Motor neuron (in vitro differentiated cells): ENCODE results near the gene ARMC12. TPM values are rescaled to one million over a fixed set of nuclear protein-coding genes. Genes with fewer than 3 reads are reported as not detected.
A peak's percentile ranks its signal among the peaks of the same experiment; 100 is the strongest.

Source experiments
- ATAC-seq, 8 experiments: fragments of 200-7000 bp; cut with Tn5 transposase; replicated peaks in 6 of 8; 2 replicates each; pipeline ENCODE4 v1.8.0; 2021; ENCODE audit warnings: mild to moderate bottlenecking in 8 of 8, moderate library complexity in 8 of 8
- H3K27ac ChIP-seq, 2 donors: fragments of 250-450 bp; sonication (Bioruptor Pico); 2 replicates each; pipeline ENCODE4 v1.9.0; 2021; ENCODE audit warnings: antibody characterized with exemption in 2 of 2, mild to moderate bottlenecking in 2 of 2, moderate library complexity in 1 of 2
- H3K4me1 ChIP-seq, 2 donors: fragments of 250-450 bp; sonication (Bioruptor Pico); replicated peaks in 1 of 2; 2 replicates each; pipeline ENCODE4 v1.6.1; 2021; ENCODE audit warnings: antibody characterized with exemption in 2 of 2, mild to moderate bottlenecking in 2 of 2, moderate library complexity in 1 of 2
- H3K4me3 ChIP-seq, 5 donors: fragments of 250-450 bp; sonication (Bioruptor Pico); 2 replicates each; pipeline ENCODE4 v1.9.0; 2021; ENCODE audit warnings: antibody characterized with exemption in 5 of 5, mild to moderate bottlenecking in 5 of 5, moderate library complexity in 4 of 5
- WGBS, 10 experiments: fragments of 450-650 bp; shearing (Covaris generic); methylation state at CpG; one replicate each; pipeline ENCODE4 v1.0.0; 2022; 5-methylcytosine and 5-hydroxymethylcytosine counted together
- in situ Hi-C, 9 experiments: fragments of 400-800 bp; cut with MboI; loops; one replicate each; pipeline ENCODE4 v1.15.0; 2021; ENCODE audit warnings: low sequenced_read_pairs in 9 of 9, low pct_unique_long_range_greater_than_20kb in 2 of 9; ENCODE audit not compliant: unreplicated experiment in 9 of 9
- total RNA-seq, 8 experiments: library from RNA; unstranded; fragments of 300-600 nt; gene quantifications; 2 replicates each; pipeline versions ENCODE4 v1.2.3 to v1.2.4, GENCODE V29; 2022

ARMC12 gene
- total RNA-seq, 8 experiments from 2014 or later = 0.58 to 3.0 (median 1.2) TPM

DNA sequence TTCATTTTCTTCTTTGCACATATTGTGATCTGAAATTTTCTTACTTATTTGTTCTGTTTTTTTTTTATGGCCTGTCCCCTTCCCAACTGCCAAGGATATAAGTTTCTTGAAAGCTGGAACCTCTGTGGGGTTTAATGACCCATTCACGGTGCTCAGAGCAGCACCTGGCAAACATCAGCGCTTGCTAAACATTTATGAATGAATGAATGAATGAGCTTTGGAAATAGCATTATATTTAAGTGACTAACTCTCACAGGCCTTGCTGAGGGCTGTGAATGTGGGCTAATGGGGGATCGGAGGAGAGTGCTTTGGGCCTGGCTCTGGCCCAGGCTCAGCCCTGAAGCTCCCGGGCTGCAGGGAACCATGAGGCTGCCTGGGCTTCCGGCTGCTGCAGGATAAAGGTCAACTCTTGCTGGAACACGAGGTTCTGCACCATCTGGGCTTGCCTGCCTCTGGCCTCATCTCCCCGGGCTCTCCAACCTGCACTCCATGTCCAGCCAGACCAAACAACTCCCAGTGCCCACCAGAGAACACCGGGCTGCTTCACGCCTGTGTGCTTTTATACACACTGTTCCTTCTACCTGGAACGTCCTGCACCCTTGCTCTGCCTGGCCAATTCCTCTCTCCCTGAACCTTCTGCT lies 14.6 kb upstream of the ARMC12 start:
- H3K4me1 ChIP-seq = peaks cover 48 to 54% of the 10 kb centered on the region in 2 donors
- H3K27ac ChIP-seq = no peak overlapping the region
- ATAC-seq = no peak
- WGBS, 10 experiments = 63 to 100% (median 87%) methylated on average over 1 to 7 of the region's 10 CpGs; no CpG with 5 or more reads in 1 of the 10 experiments
- no peak overlapping the region for H3K4me3 ChIP-seq
- in situ Hi-C loops = no loop called here

DNA sequence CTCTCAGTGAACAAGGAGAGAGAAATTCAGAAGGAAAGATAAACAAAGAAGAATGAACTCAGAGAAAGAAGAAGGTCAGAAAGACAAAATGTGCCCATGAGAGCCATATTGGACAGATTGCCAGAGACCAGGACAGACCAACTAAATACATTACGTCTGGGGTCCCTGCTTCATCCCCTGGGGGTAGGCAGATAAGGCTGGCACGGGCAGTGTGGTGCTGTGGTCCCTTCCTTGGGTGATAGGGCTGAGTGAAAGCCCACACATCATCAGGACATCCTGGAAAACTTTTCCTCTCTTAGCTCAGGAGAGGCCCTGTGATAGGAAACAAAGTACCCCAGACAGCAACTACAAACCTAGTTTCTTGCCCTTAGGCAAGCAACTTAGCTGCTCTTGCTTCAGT lies 13.2 kb upstream of the ARMC12 start:
- H3K4me1 ChIP-seq = peaks cover 45 to 50% of the 10 kb centered on the region in 2 donors
- 17 to 100% (median 88%) methylated on average over 1 to 2 of the region's 2 CpGs; no CpG with 5 or more reads in 1 of the 10 experiments for WGBS, 10 experiments

DNA sequence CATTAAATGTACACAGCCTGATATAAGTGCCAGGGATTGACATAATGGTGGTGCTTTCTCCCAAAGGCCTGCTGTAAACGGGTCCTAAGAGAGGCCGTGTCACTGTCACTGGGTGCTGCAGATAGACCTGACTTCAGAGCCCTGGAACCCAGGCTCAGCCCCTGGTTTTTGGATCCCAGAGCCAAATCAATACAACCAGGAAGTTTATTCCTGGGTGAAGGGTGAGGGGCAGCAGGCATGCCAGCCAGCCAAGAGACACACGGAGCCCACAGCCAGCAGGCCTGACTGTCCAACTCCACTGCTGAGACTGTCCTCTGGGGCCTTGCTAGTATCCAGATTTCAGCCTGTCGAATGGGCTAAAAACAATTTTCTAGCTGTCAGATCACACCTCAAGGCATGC lies 12.8 kb upstream of the ARMC12 start:
- in situ Hi-C loops = no loop called here
- peaks cover 40 to 47% of the 10 kb centered on the region in 2 donors for H3K4me1 ChIP-seq

More for the DNA sequence above, 13.2 kb upstream of the ARMC12 start:
- H3K27ac ChIP-seq = no peak overlapping the region
- H3K4me3 ChIP-seq = no peak overlapping the region
- in situ Hi-C loops = no loop called here
- no peak for ATAC-seq

DNA sequence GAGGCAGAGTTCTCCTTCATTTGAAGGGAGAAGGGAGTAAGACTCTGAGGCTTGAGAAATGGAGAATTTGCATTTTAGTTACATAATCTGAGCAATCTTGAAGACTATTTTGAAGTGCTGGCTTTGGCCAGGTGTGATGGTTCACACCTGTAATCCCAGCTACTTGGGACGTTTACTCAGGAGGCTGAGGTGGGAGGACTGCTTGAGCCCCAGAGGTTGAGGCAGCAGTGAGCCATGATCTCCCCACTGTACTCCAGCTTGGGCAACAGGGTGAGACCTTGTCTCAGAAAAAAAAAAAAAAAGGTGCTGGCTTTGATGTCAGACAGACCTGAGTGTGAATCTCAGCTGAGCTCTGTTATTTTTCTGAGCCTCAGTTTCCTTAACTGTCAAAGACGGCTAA lies 12.4 kb upstream of the ARMC12 start:
- in situ Hi-C loops = no loop called here
- WGBS, 10 experiments = 60 to 83% (median 82%) methylated on average over 1 to 2 of the region's 2 CpGs; no CpG with 5 or more reads in 7 of the 10 experiments
- Histone ChIP-seq H3K27ac (no peak overlapping the region), H3K4me1 (peaks cover 36 to 43% of the 10 kb centered on the region in 2 donors), H3K4me3 (no peak overlapping the region)
- no peak for ATAC-seq

More for the DNA sequence above, 12.8 kb upstream of the ARMC12 start:
- 90 to 100% (median 97%) methylated on average over 1 to 4 of the region's 4 CpGs; no CpG with 5 or more reads in 4 of the 10 experiments for WGBS, 10 experiments
- no peak overlapping the region for H3K27ac ChIP-seq
- no peak overlapping the region for H3K4me3 ChIP-seq
- no peak for ATAC-seq

DNA sequence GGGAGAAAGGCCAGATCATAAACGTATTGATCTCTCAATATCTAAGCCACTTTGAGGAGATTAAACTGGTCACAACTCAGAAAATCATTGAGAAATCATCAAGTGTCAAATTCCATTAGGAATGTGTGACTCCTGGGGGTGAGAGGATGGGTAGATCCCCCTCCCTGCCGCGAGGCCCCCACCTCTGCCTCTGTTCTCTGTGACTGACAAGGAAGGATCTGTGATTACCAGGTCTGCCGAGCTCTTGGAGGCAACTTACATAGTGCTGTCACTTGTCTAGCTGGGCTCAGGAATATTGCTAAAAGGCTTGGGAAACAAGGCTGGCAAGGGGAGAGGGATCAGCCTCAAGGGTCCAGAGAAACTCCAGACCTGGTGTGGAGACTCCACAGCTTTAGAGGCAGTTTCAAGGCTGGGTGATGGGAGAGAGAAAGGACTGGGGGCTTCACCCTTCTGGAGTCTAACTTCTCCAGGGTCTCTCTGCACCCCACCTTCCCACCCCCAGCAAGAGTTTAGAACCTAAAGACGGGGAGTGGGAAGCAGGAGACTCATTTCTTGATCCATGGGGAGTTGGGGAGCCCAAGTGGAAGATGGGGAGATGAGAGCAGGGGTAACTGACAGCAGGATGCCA lies 11.6 kb upstream of the ARMC12 start:
- 35 to 100% (median 46%) methylated on average over 1 to 4 of the region's 5 CpGs; no CpG with 5 or more reads in 4 of the 10 experiments for WGBS, 10 experiments
- in situ Hi-C loops = loop anchor here in 5 of 9 experiments (25.0 kb wide), 3 partner anchors 138 to 413 kb away; partner anchors contain the start of gene PPARD (in 1 of the 5)
- no peak overlapping the region for H3K4me3 ChIP-seq
- H3K4me1 ChIP-seq = peaks cover 29 to 35% of the 10 kb centered on the region in 2 donors
- no peak for ATAC-seq
- H3K27ac ChIP-seq = no peak overlapping the region

DNA sequence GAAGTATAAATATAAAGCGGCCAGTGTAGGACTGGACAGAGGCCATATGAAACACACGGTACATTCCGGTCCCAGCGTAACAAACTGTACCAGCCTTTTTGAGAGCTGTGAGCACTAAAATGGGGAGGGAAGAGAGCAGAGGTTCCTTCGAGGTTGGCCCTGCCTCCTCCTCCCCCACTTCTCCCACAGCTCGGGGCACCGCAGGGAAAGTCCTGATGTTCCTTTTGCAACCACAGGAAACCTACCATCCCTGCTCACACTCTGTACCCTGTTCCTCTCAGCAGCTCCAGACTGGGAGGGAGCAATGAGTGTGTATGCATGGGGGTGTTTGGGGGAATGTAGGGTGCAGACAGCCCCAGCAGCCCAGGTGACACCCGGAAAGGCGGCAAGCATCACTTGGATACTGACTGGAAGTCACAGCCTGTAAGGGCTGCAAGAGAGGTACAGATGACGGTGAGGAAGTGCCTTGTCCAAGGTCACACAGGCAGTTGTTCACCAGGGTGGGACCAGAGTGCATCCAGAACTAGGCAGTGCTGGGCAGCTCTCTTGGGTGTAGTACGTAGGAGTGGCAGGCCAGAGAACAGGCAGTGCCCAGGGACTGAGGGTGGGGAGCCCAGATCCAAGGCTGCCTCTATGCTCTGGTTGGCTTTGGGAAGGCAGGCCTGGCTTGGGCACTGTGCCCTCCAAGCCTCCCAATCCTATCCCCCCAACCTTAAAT lies 11.0 kb upstream of the ARMC12 start:
- WGBS, 10 experiments = 50 to 100% (median 97%) methylated on average over 2 to 3 of the region's 11 CpGs; no CpG with 5 or more reads in 6 of the 10 experiments
- Histone ChIP-seq H3K27ac (peak overlapping the region; percentile 1 to 54), H3K4me3 (no peak overlapping the region), H3K4me1 (peaks cover 23 to 29% of the 10 kb centered on the region in 2 donors)
- ATAC-seq = peak in 2 of 8 experiments; percentile 24 to 28
- in situ Hi-C loops = loop anchor here in 5 of 9 experiments (25.0 kb wide), 3 partner anchors 139 to 414 kb away; partner anchors contain the start of gene PPARD (in 1 of the 5)

DNA sequence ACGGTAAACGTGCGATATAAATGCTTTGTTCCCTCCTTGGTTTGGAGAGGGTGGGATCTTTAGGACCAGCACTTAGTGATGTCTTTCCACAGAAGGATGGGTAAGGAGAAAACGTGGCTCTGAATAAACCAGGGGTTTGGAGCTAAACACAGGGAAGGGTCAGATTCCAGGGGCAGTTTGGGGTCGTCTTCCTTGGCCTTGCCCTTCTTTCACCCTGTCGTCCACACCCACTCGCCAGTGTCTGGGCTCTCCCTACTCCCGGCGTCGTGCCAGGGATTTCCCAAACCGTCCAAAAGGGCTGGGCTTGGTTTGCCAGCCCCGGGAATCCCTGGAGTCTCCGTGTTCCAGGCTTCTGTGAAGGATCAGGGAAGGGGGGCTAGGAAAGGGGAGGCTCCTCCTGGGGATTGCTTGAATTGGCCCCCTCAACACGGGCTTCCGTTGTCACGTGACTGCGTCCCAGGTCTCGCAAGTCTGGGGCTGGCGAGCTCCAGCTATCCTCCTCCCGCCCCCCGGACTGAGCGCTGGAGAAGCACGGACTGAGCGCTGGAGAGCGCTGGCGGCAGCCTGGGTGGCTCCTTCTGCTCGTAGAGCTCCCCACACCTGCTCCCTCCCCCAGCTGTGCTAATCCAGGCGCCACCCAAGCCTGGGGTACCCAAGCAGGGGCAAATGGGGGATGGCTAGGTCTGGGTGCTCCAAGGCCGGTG lies 9.4 kb upstream of the ARMC12 start:
- H3K4me3 ChIP-seq = peak overlapping the region; percentile 42 to 76 (median 53)
- H3K27ac ChIP-seq = peak overlapping the region; percentile 94 to 95
- ATAC-seq = peak; percentile 30 to 66 (median 58)
- in situ Hi-C loops = loop anchor here in 5 of 9 experiments (25.0 kb wide), 3 partner anchors 140 to 415 kb away; partner anchors contain the start of gene PPARD (in 1 of the 5)
- 0 to 28% (median 6%) methylated on average over 2 to 10 of the region's 29 CpGs; no CpG with 5 or more reads in 2 of the 10 experiments for WGBS, 10 experiments
- H3K4me1 ChIP-seq = peaks cover 22 to 28% of the 10 kb centered on the region in 2 donors

DNA sequence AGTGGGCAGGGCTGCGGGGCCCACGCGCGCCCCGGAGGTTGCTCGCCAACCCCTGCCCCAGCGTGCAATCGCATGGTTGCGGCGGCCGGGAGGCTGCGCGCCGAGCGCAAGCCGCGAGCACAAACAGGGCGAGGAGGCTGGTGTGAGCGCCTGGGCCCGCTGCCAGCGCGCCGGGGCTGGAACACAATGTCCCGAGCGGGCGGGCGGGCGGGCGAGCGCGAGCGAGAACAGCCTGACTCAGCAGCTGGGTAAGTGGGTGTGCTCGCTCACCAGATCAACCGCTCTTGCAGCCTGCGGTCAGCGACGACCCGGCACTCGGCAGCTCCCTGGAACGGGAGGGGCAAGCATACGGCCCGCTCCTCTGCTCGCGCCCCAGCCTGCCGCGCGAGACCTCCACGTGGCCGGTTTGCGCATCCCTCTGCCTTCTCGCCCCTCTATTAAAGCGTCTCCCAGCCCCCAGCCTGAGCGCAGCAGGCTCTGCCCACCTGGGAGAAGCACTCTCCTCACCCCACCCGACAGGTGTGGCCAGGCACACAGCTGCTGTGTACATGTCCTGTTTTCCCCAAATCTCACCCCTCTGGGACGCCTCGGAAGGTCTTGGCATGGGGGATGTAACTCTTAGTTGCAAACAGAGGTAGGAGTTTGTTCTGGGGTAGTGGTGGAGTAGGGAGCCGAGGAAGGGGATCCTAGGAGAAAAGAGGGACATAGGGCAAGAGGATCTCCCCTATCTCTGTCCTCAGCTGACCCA lies 8.7 kb upstream of the ARMC12 start:
- peak; percentile 63 to 73 (median 68) for ATAC-seq
- in situ Hi-C loops = loop anchor here in 5 of 9 experiments (25.0 kb wide), 3 partner anchors 141 to 416 kb away; partner anchors contain the start of gene PPARD (in 1 of the 5)
- peaks cover 27 to 33% of the 10 kb centered on the region in 2 donors for H3K4me1 ChIP-seq
- peak overlapping the region; percentile 94 to 95 for H3K27ac ChIP-seq
- H3K4me3 ChIP-seq = peak overlapping the region; percentile 42 to 76 (median 53)
- 20 to 100% (median 30%) methylated on average over 1 to 7 of the region's 57 CpGs; no CpG with 5 or more reads in 5 of the 10 experiments for WGBS, 10 experiments

DNA sequence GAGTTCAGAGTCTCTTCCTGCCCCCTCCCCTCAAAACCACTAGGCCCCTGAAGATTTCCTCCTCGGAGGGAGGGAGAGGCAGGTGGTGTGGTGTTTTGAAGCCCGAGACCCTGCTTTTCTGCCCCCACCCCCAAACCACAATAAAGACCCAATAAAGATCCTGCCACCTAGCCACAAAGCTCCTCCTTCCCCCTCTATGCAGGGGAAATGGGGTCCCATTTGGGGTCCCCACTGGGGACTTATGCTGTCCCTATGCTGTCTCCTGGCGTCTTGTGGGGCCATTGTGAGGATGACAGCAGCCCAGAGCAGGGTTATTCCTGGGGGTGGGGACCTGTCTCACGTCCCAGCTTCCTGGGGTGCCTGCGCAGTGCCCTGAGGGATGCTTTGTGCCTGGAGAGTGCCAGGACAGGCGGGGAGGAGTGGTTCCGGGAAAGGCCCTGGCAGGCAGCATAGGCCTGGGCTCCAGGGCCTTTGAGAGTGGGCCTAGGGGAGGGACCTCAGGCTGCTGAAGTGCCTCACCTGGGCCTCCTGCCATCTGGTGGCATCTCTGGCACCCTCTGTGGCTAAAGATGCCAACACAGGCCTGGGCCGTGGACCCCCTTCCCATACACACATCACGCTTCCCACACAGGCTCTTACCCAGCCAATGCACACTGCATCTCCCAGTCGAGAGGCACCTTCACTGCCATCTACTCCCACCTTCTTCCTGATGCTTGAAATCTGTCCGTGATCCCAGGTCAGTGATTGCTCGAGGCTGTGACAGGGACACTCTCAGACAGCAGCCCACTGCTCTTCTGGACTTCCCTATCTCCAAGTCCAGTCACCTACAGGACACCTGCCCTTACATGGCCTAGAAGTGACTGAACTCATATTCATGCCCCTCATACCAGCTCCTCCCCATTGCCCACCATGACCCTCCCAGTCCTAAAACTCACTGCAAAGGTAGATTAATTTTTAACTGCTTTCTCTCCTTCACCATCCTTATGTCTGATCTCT lies 7.9 kb upstream of the ARMC12 start:
- Histone ChIP-seq H3K4me1 (peaks cover 27 to 33% of the 10 kb centered on the region in 2 donors), H3K4me3 (peak overlapping the region in 1 of 5 donors; percentile 56), H3K27ac (peak overlapping the region in 1 of 2 donors; percentile 94)
- ATAC-seq = no peak
- in situ Hi-C loops = loop anchor here in 5 of 9 experiments (25.0 kb wide), 3 partner anchors 142 to 417 kb away; partner anchors contain the start of gene PPARD (in 1 of the 5)
- 76 to 100% (median 88%) methylated on average over 1 to 3 of the region's 12 CpGs; no CpG with 5 or more reads in 3 of the 10 experiments for WGBS, 10 experiments

DNA sequence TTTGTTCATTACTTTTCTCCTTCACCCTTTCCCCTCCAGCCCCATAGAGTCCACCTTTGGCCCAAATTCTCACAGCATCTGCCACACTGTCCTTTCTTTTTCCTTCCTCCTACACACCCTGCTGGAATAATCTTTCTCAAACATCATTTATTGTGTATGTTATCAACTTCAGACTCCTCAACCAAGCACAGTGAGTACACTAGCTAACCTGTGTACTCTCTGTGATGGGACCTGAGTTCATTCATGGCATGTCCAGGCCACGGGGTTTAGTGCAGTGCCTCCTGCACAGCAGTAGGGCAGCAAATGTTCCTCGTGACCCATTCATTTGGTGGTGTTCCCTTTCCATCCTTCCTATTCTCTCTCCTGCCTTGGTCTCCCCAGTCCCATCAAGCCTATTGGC lies 7.1 kb upstream of the ARMC12 start:
- WGBS, 10 experiments = 0 to 80% (median 65%) methylated on average over 1 to 2 of the region's 2 CpGs; no CpG with 5 or more reads in 4 of the 10 experiments
- in situ Hi-C loops = loop anchor here (10.0 to 25.0 kb wide), 5 partner anchors 142 to 417 kb away; partner anchors contain the start of gene PPARD (in 1 of the 9)
- no peak for ATAC-seq
- no peak overlapping the region for H3K27ac ChIP-seq
- peaks cover 27 to 33% of the 10 kb centered on the region in 2 donors for H3K4me1 ChIP-seq
- no peak overlapping the region for H3K4me3 ChIP-seq
